ENCODE data around the gene CCDC81.
"Not testable (repeated sequence)": the region's sequence is repeated elsewhere in the genome, so short reads cannot be mapped to it uniquely, and the experiment has no call there.

CCDC81 gene

DNA sequence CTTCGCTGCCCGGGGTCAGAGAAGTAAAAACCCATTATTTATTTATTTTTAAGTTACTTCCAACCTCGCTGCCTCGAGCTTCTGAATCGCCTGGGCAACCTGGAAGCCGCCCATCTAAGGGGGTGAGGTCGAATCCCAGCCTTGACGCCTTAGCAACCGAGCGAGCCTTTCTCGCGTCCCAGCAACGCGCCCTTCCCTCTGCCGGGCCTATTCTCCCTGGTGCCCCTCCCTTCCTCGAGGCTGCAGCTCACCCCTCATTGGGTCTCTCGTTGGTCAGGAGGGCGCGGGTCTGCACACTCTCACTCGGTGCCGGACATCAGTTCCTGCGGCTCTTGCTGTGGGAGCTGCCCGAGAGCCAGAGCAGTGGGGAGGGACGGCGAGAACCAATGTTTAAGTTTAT, at the start of gene CCDC81:
TSS of gene CCDC81 (plus strand) at position 302 of the 400 bp plus-strand sequence. CDS start 277 bp downstream, outside the sequence.
- DNase-seq = no peak

DNA sequence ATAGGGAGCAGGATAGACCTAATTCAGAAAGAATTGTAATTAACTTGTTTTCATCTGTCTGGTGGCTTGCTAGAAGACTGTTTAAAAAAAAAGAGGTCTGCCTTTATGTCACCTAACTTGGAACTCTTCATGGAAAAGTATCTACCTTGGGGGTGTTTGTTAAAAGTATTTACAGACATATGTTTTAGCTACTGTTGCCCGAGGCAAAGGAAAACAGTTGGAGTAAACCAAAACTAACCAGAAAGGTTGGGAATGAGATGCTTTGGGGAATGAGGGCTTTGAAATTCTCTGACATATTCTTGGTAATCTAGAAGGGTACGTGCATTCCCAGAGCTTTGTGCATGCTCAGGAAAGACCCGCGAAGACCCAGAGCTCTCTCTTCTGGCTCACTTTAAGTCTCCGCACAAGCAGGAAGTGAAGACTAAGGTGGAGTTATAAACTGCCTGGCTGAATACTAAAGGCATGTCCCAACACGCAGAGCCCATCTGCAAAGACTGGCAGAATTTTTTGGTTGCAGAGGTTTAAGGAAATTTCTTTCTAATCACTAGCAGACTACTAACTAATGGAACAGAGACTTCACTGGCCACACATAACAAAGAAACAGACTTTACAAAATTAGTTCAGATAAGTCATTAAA, 39.4 kb upstream of the CCDC81 start:
- DNase-seq = no peak

DNA sequence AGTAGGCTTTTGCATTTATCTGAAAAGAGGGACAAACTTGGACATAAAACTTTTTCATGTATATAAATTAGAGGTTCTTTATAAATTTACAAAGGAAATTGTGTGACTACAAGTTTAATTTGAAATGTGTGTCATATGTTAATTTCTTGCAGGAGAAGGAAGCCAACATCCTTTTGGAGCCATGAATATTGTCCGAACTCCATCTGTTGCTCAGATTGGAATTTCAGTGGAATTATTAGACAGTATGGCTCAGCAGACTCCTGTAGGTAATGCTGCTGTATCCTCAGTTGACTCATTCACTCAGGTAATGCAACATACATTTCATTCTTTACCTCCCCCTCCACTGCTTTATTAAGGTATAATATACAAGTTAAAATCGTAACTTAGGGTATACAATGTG, 37.5 kb upstream of the CCDC81 start:
- DNase-seq = no peak

DNA sequence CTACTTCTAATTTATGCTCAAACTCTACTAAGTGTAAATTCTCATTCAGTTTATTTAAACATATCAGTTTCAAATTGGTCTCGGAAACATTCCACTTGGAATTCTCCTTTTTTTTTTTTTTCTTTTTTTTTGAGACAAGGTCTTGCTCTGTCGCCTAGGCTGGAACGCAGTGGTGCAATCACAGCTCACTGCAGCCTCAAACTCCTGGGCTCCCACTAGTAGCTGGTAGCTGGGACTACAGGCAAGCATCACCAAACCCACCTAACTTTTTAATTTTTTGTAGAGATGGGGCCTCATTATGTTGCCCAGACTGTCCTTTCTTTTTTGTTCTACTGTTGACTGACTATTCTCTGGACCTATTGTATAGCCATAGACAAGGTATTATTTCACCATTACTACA, 33.3 kb upstream of the CCDC81 start:
- no peak for DNase-seq

GRCh38 chr11:86346513-86346912, 28.2 kb upstream of the CCDC81 start:
- DNase-seq = no peak

- DNase-seq = no peak
Observed at GRCh38 chr11:86355256-86355655, 19.4 kb upstream of the CCDC81 start.

- not testable (repeated sequence) for DNase-seq
Observed at GRCh38 chr11:86357412-86357811, 17.3 kb upstream of the CCDC81 start.

DNA sequence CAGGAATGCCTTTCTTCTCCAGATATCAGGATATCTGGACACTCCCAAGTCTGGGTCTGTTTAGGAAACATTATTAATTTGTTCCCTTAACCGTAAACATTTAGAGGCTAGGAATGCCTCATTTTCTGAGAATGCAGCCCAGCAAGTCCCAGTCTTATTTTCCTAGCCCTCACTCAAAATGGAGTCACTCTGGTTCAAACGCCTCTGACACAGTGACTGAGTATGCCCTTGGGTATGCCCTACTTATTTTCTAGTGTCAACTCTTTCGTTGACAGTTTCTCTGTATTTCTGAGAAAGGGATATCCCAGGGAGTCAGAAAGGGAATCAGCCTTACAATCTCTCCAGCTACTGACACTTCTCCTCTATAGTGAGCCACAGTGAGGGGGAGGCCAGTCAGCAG, 16.0 kb upstream of the CCDC81 start:
- DNase-seq = no peak

DNA sequence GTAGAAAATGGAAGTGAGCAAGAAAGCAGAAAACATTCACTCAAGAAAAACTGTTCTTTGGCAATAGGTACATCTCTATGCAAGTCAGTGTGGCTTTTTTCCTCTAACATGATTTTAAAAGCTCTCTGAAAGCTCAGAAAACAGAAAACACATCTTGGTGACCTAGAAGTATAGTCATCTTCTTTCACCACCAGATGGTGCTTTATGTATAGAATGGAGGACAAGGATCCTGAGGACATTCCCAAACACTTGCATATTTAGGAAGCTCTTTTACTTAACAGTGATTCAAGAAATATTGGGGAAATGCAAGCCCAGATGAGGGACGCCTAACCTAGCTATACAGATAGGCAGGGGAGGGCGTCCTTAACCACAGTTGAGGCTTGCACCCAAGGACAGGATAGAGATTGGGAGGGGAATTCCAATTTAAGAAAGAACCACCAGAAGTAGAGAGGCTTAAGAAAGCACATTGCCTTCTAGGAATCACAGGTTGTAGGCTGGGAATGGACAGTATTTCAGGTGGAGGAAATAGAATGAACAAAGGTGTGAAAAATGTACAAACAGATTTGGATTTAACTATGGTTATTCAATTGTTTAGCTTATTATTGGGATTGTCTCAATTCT, 13.8 kb upstream of the CCDC81 start:
- no peak for DNase-seq

GRCh38 chr11:86363424-86363823, 11.3 kb upstream of the CCDC81 start:
- no peak for DNase-seq

GRCh38 chr11:86365546-86365945, 9.1 kb upstream of the CCDC81 start:
- DNase-seq = no peak

DNA sequence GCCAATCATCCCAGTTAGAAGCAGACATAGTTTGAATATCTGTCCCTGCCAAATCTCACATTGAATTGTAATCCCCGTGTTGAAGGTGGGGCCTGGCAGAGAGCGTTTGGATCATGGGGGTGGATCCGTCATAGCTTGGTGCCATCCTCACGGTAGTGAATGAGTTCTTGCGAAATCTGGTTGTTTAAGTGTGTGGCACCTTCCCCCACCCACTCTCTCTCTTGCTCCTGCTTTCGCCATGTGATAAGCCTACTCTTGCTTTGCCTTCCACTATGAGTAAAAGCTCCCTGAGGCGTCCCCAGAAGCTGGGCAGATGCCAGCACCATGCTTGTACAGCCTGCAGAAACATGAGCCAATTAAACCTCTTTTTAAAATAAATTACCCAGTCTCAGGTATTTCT, 5.0 kb upstream of the CCDC81 start:
- DNase-seq = no peak

GRCh38 chr11:86370171-86370570, 4.5 kb upstream of the CCDC81 start:
- DNase-seq = no peak

GRCh38 chr11:86370922-86371594, 3.6 kb upstream of the CCDC81 start:
- no peak for DNase-seq

DNA sequence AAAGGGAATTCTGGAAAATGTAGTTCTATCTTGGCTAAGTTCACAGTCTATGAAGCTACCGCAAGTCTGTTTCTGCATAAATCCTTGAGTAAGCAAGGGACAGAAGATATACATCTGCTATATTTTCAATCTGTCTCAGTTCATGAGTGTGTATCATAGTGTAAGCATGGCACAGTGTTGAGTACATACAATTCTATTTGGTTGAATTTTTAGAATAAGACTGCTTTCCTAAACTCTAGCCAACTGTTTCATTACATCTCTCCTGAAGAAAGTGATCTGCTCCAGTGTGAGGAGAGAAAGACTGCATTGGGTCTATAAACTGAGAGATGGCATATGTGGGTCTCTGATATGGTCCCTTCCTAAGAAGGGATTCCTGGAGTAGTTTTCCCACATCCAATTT, 2.6 kb upstream of the CCDC81 start:
- no peak for DNase-seq

DNA sequence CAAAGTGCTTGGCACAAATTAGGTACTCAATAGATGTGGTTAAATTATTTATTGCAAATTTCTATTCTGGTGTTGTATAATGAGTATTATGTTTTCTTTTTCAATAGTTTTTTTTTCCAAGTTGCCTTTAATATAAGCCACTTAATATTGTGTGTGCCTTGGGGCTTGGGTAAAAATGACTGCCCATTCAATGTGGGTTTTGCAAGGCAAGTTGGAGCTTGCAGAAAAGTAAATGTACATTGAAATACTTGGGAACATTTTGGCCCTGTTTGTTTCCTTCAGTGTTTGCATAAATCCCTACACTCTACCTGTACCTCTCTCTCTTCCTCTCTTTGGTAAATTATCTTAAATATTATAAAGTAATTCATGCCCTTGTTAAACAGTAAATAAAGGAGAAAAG, 2.1 kb upstream of the CCDC81 start:
- DNase-seq = no peak

- DNase-seq = no peak
Observed at GRCh38 chr11:86374069-86374468, 618 bp upstream of the CCDC81 start.

DNA sequence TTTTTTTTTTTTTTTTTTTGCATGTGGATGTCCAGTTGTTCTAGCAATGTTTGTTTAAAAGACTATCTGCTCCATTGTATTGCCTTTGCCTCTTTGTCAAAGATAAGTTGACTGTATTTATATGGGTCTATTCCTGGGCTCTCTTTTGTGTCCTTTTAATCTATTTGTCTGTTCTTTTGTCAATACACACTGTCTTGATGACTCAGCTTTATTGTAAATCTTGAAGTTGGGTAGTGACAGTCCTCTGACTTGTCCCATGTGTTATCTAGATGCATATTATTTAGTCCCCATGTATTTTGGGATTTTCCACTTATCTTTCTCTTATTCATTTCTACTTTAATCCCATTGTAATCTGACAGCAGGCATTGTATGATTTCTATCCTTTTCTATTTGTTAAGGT, 3.3 kb downstream of the CCDC81 start:
- DNase-seq = no peak

DNA sequence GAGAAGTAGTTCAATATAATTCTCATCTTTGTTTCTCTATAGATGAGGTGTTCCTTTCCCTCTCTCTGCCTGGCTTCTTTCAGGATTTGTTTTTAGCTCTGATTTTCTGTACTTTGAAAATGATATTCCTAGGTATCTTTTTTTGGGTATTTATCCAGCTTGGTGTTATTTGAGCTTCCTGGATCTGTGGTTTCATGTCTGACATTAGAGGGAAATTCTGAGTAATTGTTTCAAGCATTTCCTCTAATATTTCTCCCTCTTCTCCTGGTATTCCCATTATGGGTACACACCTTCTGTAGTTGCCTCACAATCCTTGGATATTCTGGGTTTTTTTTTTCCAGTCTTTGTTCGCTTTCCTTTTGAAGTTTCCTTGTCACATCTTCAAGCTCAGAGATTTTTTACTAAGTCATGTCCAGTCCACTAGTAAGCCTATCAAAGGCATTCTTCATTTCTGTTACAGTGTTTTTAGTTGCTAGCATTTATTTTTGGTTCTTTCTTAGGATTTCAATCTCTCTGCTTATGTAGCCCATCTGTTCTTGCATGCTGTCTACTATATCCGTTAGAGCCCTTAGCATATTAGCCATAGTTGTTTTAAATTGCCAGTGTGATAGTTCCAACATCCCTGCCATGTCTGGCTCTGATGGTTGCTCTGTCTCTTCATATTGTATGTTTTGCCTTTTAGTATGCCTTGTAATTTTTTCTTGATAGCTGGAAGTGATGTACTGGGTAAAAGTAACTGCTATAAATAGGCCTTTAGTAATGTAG, 5.8 kb downstream of the CCDC81 start:
- no peak for DNase-seq

GRCh38 chr11:86383041-86383955, 8.6 kb downstream of the CCDC81 start:
- no peak for DNase-seq

- no peak for DNase-seq
Observed at GRCh38 chr11:86386283-86386682, 11.6 kb downstream of the CCDC81 start.

GRCh38 chr11:86386746-86387145, 12.1 kb downstream of the CCDC81 start:
- DNase-seq = no peak

DNA sequence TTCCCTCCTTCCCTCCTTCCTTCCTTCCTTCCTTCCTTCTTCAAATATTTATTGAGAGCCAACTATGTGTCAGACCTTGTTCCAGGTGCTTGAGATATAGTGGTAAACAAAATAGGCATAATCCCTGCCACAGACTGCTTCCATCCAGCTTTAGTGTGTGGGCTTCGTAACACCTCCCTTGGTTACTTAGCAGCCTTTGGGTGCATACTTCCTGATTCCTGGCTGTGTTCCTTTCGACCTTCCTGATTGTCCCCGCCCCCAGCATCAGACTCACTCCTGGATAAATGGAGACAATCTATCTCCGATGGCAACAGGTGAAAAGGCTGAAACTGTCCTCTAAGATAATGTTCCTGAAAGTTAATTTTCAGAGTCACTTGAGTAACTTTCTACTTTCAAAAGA, 13.5 kb downstream of the CCDC81 start:
- no peak for DNase-seq
